Naive thymus-derived CD4-positive, alpha-beta T cell (primary cell): ENCODE measurements around the gene CFAP54. TPM values are rescaled to one million over a fixed set of nuclear protein-coding genes. Genes with fewer than 3 reads are reported as not detected.

Experiments used
- ATAC-seq: fragments of 150-1000 bp; cut with Tn5 transposase; 2 replicates; pipeline ENCODE4 v1.10.0; 2021; ENCODE audit warnings: mild to moderate bottlenecking, moderate library complexity
- CTCF ChIA-PET: fragments of 350-600 bp; sonication (Branson Sonifier 250); formaldehyde crosslinking; loops from one replicate; lab custom pipeline; 2021; ENCODE audit warnings: antibody characterized with exemption; lab: Charles Lee
- POLR2A ChIA-PET: fragments of 350-600 bp; sonication (Branson Sonifier 250); formaldehyde crosslinking; loops from one replicate; lab custom pipeline; 2021; ENCODE audit warnings: antibody characterized with exemption, inconsistent platforms; lab: Charles Lee
- DNase-seq, 9 donors: peaks; one replicate each; pipeline versions ENCODE4 v3.0.0 to v3.0.0-alpha.2; 2020 to 2022; ENCODE audit warnings: mixed read lengths in 1 of 9
- H3K27ac ChIP-seq: one replicate; pipeline ENCODE4 v1.7.0; 2013; ENCODE audit warnings: mild to moderate bottlenecking, low read depth, low read length, moderate library complexity
- H3K27me3 ChIP-seq, 2 donors: one replicate each; pipeline ENCODE4 v1.7.0; 2013; ENCODE audit warnings: low read length in 2 of 2, mild to moderate bottlenecking in 2 of 2, moderate library complexity in 2 of 2; ENCODE audit not compliant: control insufficient read depth in 2 of 2, insufficient read depth in 2 of 2
- H3K36me3 ChIP-seq, 3 experiments: 1 replicate in 2 of 3; 2 replicates in 1 of 3; pipeline ENCODE4 v1.7.0; 2013; ENCODE audit warnings: low read length in 3 of 3, mild to moderate bottlenecking in 3 of 3, moderate library complexity in 1 of 3; ENCODE audit not compliant: insufficient read depth in 3 of 3, control insufficient read depth in 2 of 3
- H3K4me1 ChIP-seq, 2 donors: one replicate each; pipeline ENCODE4 v1.7.0; 2013; ENCODE audit warnings: low read length in 2 of 2, mild to moderate bottlenecking in 2 of 2, moderate library complexity in 1 of 2; ENCODE audit not compliant: control insufficient read depth in 2 of 2, insufficient read depth in 2 of 2
- H3K4me3 ChIP-seq: 2 replicates; pipeline ENCODE4 v1.7.0; 2013; ENCODE audit warnings: mild to moderate bottlenecking, low read length
- H3K9me3 ChIP-seq, 3 experiments: 1 replicate in 2 of 3; 2 replicates in 1 of 3; pipeline ENCODE4 v1.7.0; 2013; ENCODE audit warnings: low read length in 3 of 3; ENCODE audit not compliant: control insufficient read depth in 2 of 3
- H3K27ac Mint-ChIP-seq, 9 donors: one replicate each; pipeline ENCODE4 v1.8.0; 2020 to 2022; ENCODE audit warnings: mixed read lengths in 9 of 9, mild to moderate bottlenecking in 8 of 9, moderate library complexity in 5 of 9, inconsistent platforms in 2 of 9
- H3K27me3 Mint-ChIP-seq, 5 donors: one replicate each; pipeline ENCODE4 v1.8.0; 2021 to 2022; ENCODE audit warnings: mixed read lengths in 5 of 5, mild to moderate bottlenecking in 1 of 5
- H3K36me3 Mint-ChIP-seq, 5 donors: one replicate each; pipeline ENCODE4 v1.8.0; 2020 to 2022; ENCODE audit warnings: mixed read lengths in 5 of 5, mild to moderate bottlenecking in 3 of 5, inconsistent platforms in 1 of 5
- H3K4me1 Mint-ChIP-seq, 7 donors: one replicate each; pipeline ENCODE4 v1.8.0; 2020 to 2022; ENCODE audit warnings: mixed read lengths in 7 of 7, mild to moderate bottlenecking in 3 of 7, inconsistent platforms in 1 of 7
- H3K4me3 Mint-ChIP-seq, 10 donors: one replicate each; pipeline ENCODE4 v1.8.0; 2020 to 2022; ENCODE audit warnings: mild to moderate bottlenecking in 10 of 10, mixed read lengths in 10 of 10, moderate library complexity in 6 of 10, inconsistent platforms in 2 of 10
- H3K9me3 Mint-ChIP-seq, 11 donors: one replicate each; pipeline ENCODE4 v1.8.0; 2020 to 2022; ENCODE audit warnings: mixed read lengths in 11 of 11, mild to moderate bottlenecking in 4 of 11, inconsistent platforms in 1 of 11, moderate library complexity in 1 of 11
- intact Hi-C, 2 donors: fragments of 100-400 bp; cut with micrococcal nuclease; formaldehyde crosslinking; loops; one replicate each; pipeline ENCODE4 v1.15.1; 2023
- polyA plus RNA-seq, 2 donors: library from polyadenylated mRNA; unstranded; fragments of 300-500 nt; fragmentation: Illumina TruSeq; gene quantifications; one replicate each; pipeline ENCODE4 v1.2.3, GENCODE V29; 2021
- total RNA-seq, 6 experiments: library from RNA in 5 of 6; stranded (reverse) in 5 of 6; gene quantifications; 1 replicate in 5 of 6; 2 replicates in 1 of 6; pipeline ENCODE4 v1.2.3 and lab custom pipeline; 2021 to 2026

The CFAP54 gene
- total and polyA plus RNA-seq, 7 experiments from 2014 or later: 0.07 to 0.93 (median 0.27) TPM; not detected in 1

GRCh38 chr12:96906498-96906848 is 417.1 kb downstream of the CFAP54 start:
- Mint-ChIP-seq H3K27ac (peak overlapping the region; percentile 96 to 99 (median 98)), H3K4me3 (peak overlapping the region; percentile 89 to 97 (median 95)), H3K4me1 (peaks cover 19 to 49% (median 43%) of the 10 kb centered on the region in 7 donors), H3K9me3 (peaks cover 0 to 2% (median 0%) of the 10 kb centered on the region in 11 donors), H3K36me3 (peaks cover 0 to 20% (median 3%) of the 10 kb centered on the region in 5 donors), H3K27me3 (peaks cover 0 to 12% (median 0%) of the 10 kb centered on the region in 5 donors)
- ATAC-seq (no peak), DNase-seq (no peak)
- intact Hi-C loops: loop anchor here (2.0 to 10.0 kb wide), 22 partner anchors 78 to 1904 kb away; partner anchors contain the start of genes AMDHD1 (in 2 of the 2), CCDC38 (in 2 of the 2), CDK17 (in 2 of the 2) and SNRPF (in 2 of the 2)
- Histone ChIP-seq H3K27ac (peak overlapping the region; percentile 99), H3K9me3 (no peaks in the 10 kb centered on the region), H3K36me3 (peaks cover 0 to 7% (median 0%) of the 10 kb centered on the region in 3 experiments), H3K4me3 (peak overlapping the region; percentile 84), H3K27me3 (no peaks in the 10 kb centered on the region), H3K4me1 (peaks cover 0 to 12% of the 10 kb centered on the region in 2 donors)
- POLR2A ChIA-PET: interaction anchor here (0.8 to 1.8 kb wide), 2 partner anchors 186 to 1610 kb away, joined by 3 to 5 read pairs; no protein-coding TSS in a partner anchor
- CTCF ChIA-PET: no interaction called here

GRCh38 chr12:96906849-96907670 is 417.7 kb downstream of the CFAP54 start, which contains the start of gene NEDD1:
TSS of gene NEDD1 (plus strand) at chr12:96907257. CDS start at chr12:96909760, 2,503 bp downstream.
- POLR2A ChIA-PET: interaction anchor here (0.6 to 1.8 kb wide), 6 partner anchors 79 to 1609 kb away, joined by 3 to 5 read pairs (median 3); no protein-coding TSS in a partner anchor
- intact Hi-C loops: loop anchor here (1.0 to 10.0 kb wide), 26 partner anchors 78 to 1905 kb away; partner anchors contain the start of genes AMDHD1 (in 2 of the 2), APAF1 (in 2 of the 2), CCDC38 (in 2 of the 2) and CDK17 (in 2 of the 2)

GRCh38 chr12:96907671-96908422 is 418.5 kb downstream of the CFAP54 start:
- Mint-ChIP-seq H3K27ac (peak overlapping the region; percentile 93 to 99 (median 97)), H3K4me3 (peak overlapping the region; percentile 89 to 97 (median 95)), H3K4me1 (peaks cover 21 to 57% (median 52%) of the 10 kb centered on the region in 7 donors), H3K9me3 (peaks cover 0 to 2% (median 0%) of the 10 kb centered on the region in 11 donors), H3K27me3 (peaks cover 0 to 12% (median 0%) of the 10 kb centered on the region in 5 donors), H3K36me3 (peaks cover 0 to 24% (median 5%) of the 10 kb centered on the region in 5 donors)
- DNase-seq (peak in 8 of 9 donors; percentile 18 to 40 (median 29)), ATAC-seq (peak; percentile 39)
- ChIA-PET CTCF (interaction anchor here (0.6 to 0.7 kb wide), 2 partner anchors 965 to 1051 kb away, joined by 3 read pairs; partner anchors contain the start of gene AMDHD1), POLR2A (interaction anchor here (0.5 to 1.8 kb wide), 6 partner anchors 78 to 1608 kb away, joined by 3 to 5 read pairs (median 3); no protein-coding TSS in a partner anchor)
- Histone ChIP-seq H3K27me3 (no peaks in the 10 kb centered on the region), H3K27ac (peak overlapping the region; percentile 99), H3K4me3 (peak overlapping the region; percentile 84), H3K9me3 (no peaks in the 10 kb centered on the region), H3K4me1 (peaks cover 0 to 12% of the 10 kb centered on the region in 2 donors), H3K36me3 (peaks cover 0 to 7% (median 0%) of the 10 kb centered on the region in 3 experiments)
- intact Hi-C loops: loop anchor here (1.0 to 10.0 kb wide), 26 partner anchors 77 to 1906 kb away; partner anchors contain the start of genes AMDHD1 (in 2 of the 2), APAF1 (in 2 of the 2), CCDC38 (in 2 of the 2) and CDK17 (in 2 of the 2)

More at GRCh38 chr12:96906849-96907670, 417.7 kb downstream of the CFAP54 start, which contains the start of gene NEDD1:
- H3K4me3 ChIP-seq: peak within 1 kb of the TSS; percentile 84
- CTCF ChIA-PET: interaction anchor here (0.6 to 0.7 kb wide), 2 partner anchors 964 to 1051 kb away, joined by 3 read pairs; partner anchors contain the start of gene AMDHD1
- ATAC-seq (peak; percentile 90), DNase-seq (peak; percentile 70 to 89 (median 81))
- peak within 1 kb of the TSS; percentile 89 to 97 (median 95) for H3K4me3 Mint-ChIP-seq
- peaks cover 0 to 2% (median 0%) of the 10 kb centered on the region in 11 donors for H3K9me3 Mint-ChIP-seq
- H3K27me3 ChIP-seq: no peaks in the 10 kb centered on the region
- H3K36me3 ChIP-seq: peaks cover 0 to 7% (median 0%) of the 10 kb centered on the region in 3 experiments
- peaks cover 0 to 22% (median 3%) of the 10 kb centered on the region in 5 donors for H3K36me3 Mint-ChIP-seq
- peak within 1 kb of the TSS; percentile 96 to 99 (median 98) for H3K27ac Mint-ChIP-seq
- peaks cover 0 to 12% of the 10 kb centered on the region in 2 donors for H3K4me1 ChIP-seq
- H3K27ac ChIP-seq: peak within 1 kb of the TSS; percentile 99
- peaks cover 0 to 12% (median 0%) of the 10 kb centered on the region in 5 donors for H3K27me3 Mint-ChIP-seq
- H3K9me3 ChIP-seq: no peaks in the 10 kb centered on the region
- peaks cover 21 to 53% (median 47%) of the 10 kb centered on the region in 7 donors for H3K4me1 Mint-ChIP-seq

- ChIA-PET POLR2A (interaction anchor here (0.5 to 0.6 kb wide), 2 partner anchors 451 to 1119 kb away, joined by 3 read pairs; no protein-coding TSS in a partner anchor), CTCF (no interaction called here)
- Mint-ChIP-seq H3K4me3 (peak overlapping the region; percentile 89 to 97 (median 95)), H3K9me3 (peaks cover 0 to 2% (median 0%) of the 10 kb centered on the region in 11 donors), H3K27ac (peak overlapping the region; percentile 93 to 99 (median 97)), H3K4me1 (peaks cover 26 to 62% (median 54%) of the 10 kb centered on the region in 7 donors), H3K27me3 (peaks cover 0 to 10% (median 0%) of the 10 kb centered on the region in 5 donors), H3K36me3 (peaks cover 0 to 28% (median 5%) of the 10 kb centered on the region in 5 donors)
- no peaks in the 10 kb centered on the region for H3K9me3 ChIP-seq
- no peak for ATAC-seq
- H3K27ac ChIP-seq: peak overlapping the region; percentile 99
- no peak for DNase-seq
- H3K27me3 ChIP-seq: no peaks in the 10 kb centered on the region
- intact Hi-C loops: loop anchor here (5.0 to 10.0 kb wide), 10 partner anchors 334 to 1906 kb away; partner anchors contain the start of genes AMDHD1 (in 1 of the 2), CCDC38 (in 1 of the 2), FGD6 (in 1 of the 2) and NDUFA12 (in 1 of the 2)
- H3K4me3 ChIP-seq: peak overlapping the region; percentile 84
- H3K36me3 ChIP-seq: peaks cover 0 to 7% (median 0%) of the 10 kb centered on the region in 3 experiments
- H3K4me1 ChIP-seq: peaks cover 0 to 12% of the 10 kb centered on the region in 2 donors
These were observed 419.0 kb downstream of the CFAP54 start for GRCh38 chr12:96908423-96908675.

GRCh38 chr12:96912261-96912660 is 422.9 kb downstream of the CFAP54 start:
- ChIA-PET POLR2A (no interaction called here), CTCF (no interaction called here)
- H3K4me3 ChIP-seq: no peak overlapping the region
- H3K4me1 ChIP-seq: peaks cover 0 to 12% of the 10 kb centered on the region in 2 donors
- DNase-seq (no peak), ATAC-seq (no peak)
- H3K4me3 Mint-ChIP-seq: no peak overlapping the region
- intact Hi-C loops: no loop called here
- H3K9me3 ChIP-seq: no peaks in the 10 kb centered on the region
- H3K27me3 Mint-ChIP-seq: no peaks in the 10 kb centered on the region
- peaks cover 6 to 46% (median 13%) of the 10 kb centered on the region in 5 donors for H3K36me3 Mint-ChIP-seq
- peaks cover 0 to 7% (median 0%) of the 10 kb centered on the region in 11 donors for H3K9me3 Mint-ChIP-seq
- H3K27ac Mint-ChIP-seq: no peak overlapping the region
- no peaks in the 10 kb centered on the region for H3K36me3 ChIP-seq
- H3K4me1 Mint-ChIP-seq: peaks cover 31 to 80% (median 60%) of the 10 kb centered on the region in 7 donors
- no peak overlapping the region for H3K27ac ChIP-seq
- H3K27me3 ChIP-seq: no peaks in the 10 kb centered on the region
